Activated CD8-positive, alpha-beta memory T cell treated with anti-CD3 and anti-CD28 coated beads, Interleukin-2, amount 50 U/mL, for 1 hour (primary cell): ENCODE measurements around the gene WBP2.
"Not testable (repeated sequence)": the region's sequence is repeated elsewhere in the genome, so short reads cannot be mapped to it uniquely, and the experiment has no call there.

Experiments
- DNase-seq: peaks from one replicate; pipeline ENCODE4 v3.0.0-alpha.2; 2020; ENCODE audit errors: extremely low read depth

The WBP2 gene

GRCh38 chr17:75814021-75814395 is 41.1 kb downstream of the WBP2 start:
- no peak for DNase-seq

- no peak for DNase-seq
Observed at GRCh38 chr17:75813081-75814020, 41.8 kb downstream of the WBP2 start.

- no peak for DNase-seq
Observed at GRCh38 chr17:75812096-75813013, 42.8 kb downstream of the WBP2 start.

GRCh38 chr17:75811174-75811573 is 44.0 kb downstream of the WBP2 start:
- DNase-seq = no peak

- not testable (repeated sequence) for DNase-seq
Observed at GRCh38 chr17:75810756-75811155, 44.4 kb downstream of the WBP2 start.

GRCh38 chr17:75810216-75810615 is 44.9 kb downstream of the WBP2 start:
- no peak for DNase-seq

- DNase-seq = no peak
Observed at GRCh38 chr17:75809631-75810111, 45.5 kb downstream of the WBP2 start.

- DNase-seq = no peak
Observed at GRCh38 chr17:75808905-75809621, 46.1 kb downstream of the WBP2 start.

- DNase-seq = no peak
Observed at GRCh38 chr17:75808549-75808904, 46.6 kb downstream of the WBP2 start.

GRCh38 chr17:75807861-75808260 is 47.3 kb downstream of the WBP2 start:
- no peak for DNase-seq

GRCh38 chr17:75806822-75807500 is 48.2 kb downstream of the WBP2 start:
- DNase-seq = no peak

GRCh38 chr17:75803883-75804282 is 51.3 kb downstream of the WBP2 start:
- DNase-seq = no peak

GRCh38 chr17:75799402-75799801 is 55.7 kb downstream of the WBP2 start:
- no peak for DNase-seq

GRCh38 chr17:75795820-75796607 is 59.1 kb downstream of the WBP2 start:
- no peak for DNase-seq
